Mesendoderm (in vitro differentiated cells): ENCODE data around the gene MBNL1. TPM values are rescaled to one million over a fixed set of nuclear protein-coding genes. Genes with fewer than 3 reads are reported as not detected.

Experiments used
- DNase-seq: peaks from one replicate; pipeline ENCODE4 v3.0.0; 2013
- H2AK5ac ChIP-seq: 2 replicates; pipeline ENCODE4 v1.6.1; 2013; ENCODE audit warnings: low read length, inconsistent platforms
- H2BK120ac ChIP-seq: 2 replicates; pipeline ENCODE4 v1.6.1; 2013; ENCODE audit warnings: low read depth, mild to moderate bottlenecking, low read length, moderate library complexity, mixed read lengths
- H2BK15ac ChIP-seq: replicated peaks from 2 replicates; pipeline ENCODE4 v1.6.1; 2013; ENCODE audit warnings: low read depth, mild to moderate bottlenecking, moderate library complexity
- H2BK5ac ChIP-seq: 2 replicates; pipeline ENCODE4 v1.6.1; 2013; ENCODE audit warnings: low read length, inconsistent platforms
- H3K18ac ChIP-seq: 2 replicates; pipeline ENCODE4 v1.6.1; 2013; ENCODE audit warnings: mild to moderate bottlenecking, low read length, mixed read lengths
- H3K23ac ChIP-seq: one replicate; pipeline ENCODE4 v1.6.1; 2013; ENCODE audit warnings: low read length
- H3K27ac ChIP-seq: 2 replicates; pipeline ENCODE4 v1.5.1; 2013; ENCODE audit warnings: low read depth, mild to moderate bottlenecking, inconsistent platforms, low read length, moderate library complexity
- H3K27me3 ChIP-seq: 2 replicates; pipeline ENCODE4 v1.6.1; 2013; ENCODE audit warnings: low read length, control low read depth, mild to moderate bottlenecking, inconsistent platforms; ENCODE audit not compliant: insufficient read depth, poor library complexity
- H3K36me3 ChIP-seq: 2 replicates; pipeline ENCODE4 v1.6.1; 2013; ENCODE audit warnings: low read length, inconsistent platforms; ENCODE audit not compliant: control insufficient read depth, insufficient read depth
- H3K4ac ChIP-seq: one replicate; pipeline ENCODE4 v1.6.1; 2013; ENCODE audit warnings: low read depth, mild to moderate bottlenecking, low read length, moderate library complexity
- H3K4me1 ChIP-seq: 2 replicates; pipeline ENCODE4 v1.6.1; 2013; ENCODE audit warnings: low read depth, low read length, inconsistent platforms; ENCODE audit not compliant: control insufficient read depth
- H3K4me2 ChIP-seq: 2 replicates; pipeline ENCODE4 v1.6.1; 2013; ENCODE audit warnings: low read length
- H3K4me3 ChIP-seq: 2 replicates; pipeline ENCODE4 v1.5.1; 2013; ENCODE audit warnings: mild to moderate bottlenecking, low read length
- H3K56ac ChIP-seq: one replicate; pipeline ENCODE4 v1.6.1; 2013; ENCODE audit warnings: low read length
- H3K79me1 ChIP-seq: 2 replicates; pipeline ENCODE4 v1.6.1; 2013; ENCODE audit warnings: low read length, inconsistent platforms
- H3K79me2 ChIP-seq: 2 replicates; pipeline ENCODE4 v1.6.1; 2013; ENCODE audit warnings: mild to moderate bottlenecking, low read length; ENCODE audit not compliant: control insufficient read depth, insufficient read depth
- H3K9ac ChIP-seq: 2 replicates; pipeline ENCODE4 v1.6.1; 2013; ENCODE audit warnings: low read length, inconsistent platforms
- H4K5ac ChIP-seq: one replicate; pipeline ENCODE4 v1.6.1; 2013; ENCODE audit warnings: low read length
- H4K8ac ChIP-seq: one replicate; pipeline ENCODE4 v1.6.1; 2013; ENCODE audit warnings: low read depth, mild to moderate bottlenecking, control low read depth, low read length, moderate library complexity
- WGBS: extraction: QIAGEN DNeasy Blood & Tissue Kit; methylation state at CpG from one replicate; pipeline ENCODE4 v1.1.7; 2013; ENCODE audit warnings: low lambda C conversion rate, missing lambda C conversion rate; ENCODE audit not compliant: insufficient coverage; ENCODE audit errors: extremely low coverage; 5-methylcytosine and 5-hydroxymethylcytosine counted together
- small RNA-seq: library from polyadenylated mRNA; stranded (forward); fragments of <200 nt; extraction: miRNeasy Mini kit (QIAGEN cat#:217004); gene quantifications from one replicate; pipeline ENCODE3, GENCODE V24; 2013; ENCODE audit not compliant: insufficient read depth

MBNL1 gene

GRCh38 chr3:152513301-152513960, 244.7 kb downstream of the MBNL1 start:
- Histone ChIP-seq H3K9ac (no peak overlapping the region), H3K23ac (no peak overlapping the region), H3K4me1 (no peaks in the 10 kb centered on the region), H2BK120ac (no peak overlapping the region), H3K56ac (no peak overlapping the region), H4K5ac (no peak overlapping the region), H3K27me3 (no peaks in the 10 kb centered on the region), H3K36me3 (no peaks in the 10 kb centered on the region), H3K27ac (no peak overlapping the region), H2BK15ac (no peak overlapping the region), H3K79me2 (no peaks in the 10 kb centered on the region), H3K4me3 (no peak overlapping the region), H3K18ac (no peak overlapping the region), H2AK5ac (no peak overlapping the region), H3K4me2 (no peak overlapping the region), H4K8ac (no peak overlapping the region), H3K79me1 (no peaks in the 10 kb centered on the region), H3K4ac (no peak overlapping the region), H2BK5ac (no peak overlapping the region)
- DNase-seq: no peak
- no CpG with 5 or more reads among the region's 2 CpGs for WGBS

Small RNAs within 50 kb of the gene (small RNA-seq; reads per million reads assigned to genes)
- not detected for gene RF00019
